Trophoblast cell (in vitro differentiated cells and primary cell): ENCODE measurements around the gene ZNF746.

Source experiments
- DNase-seq, 2 donors: peaks; one replicate each; pipeline ENCODE4 v3.0.0-alpha.2; 2016
- H2AFZ ChIP-seq: 2 replicates; pipeline ENCODE4 v1.6.1; 2013; ENCODE audit warnings: low read length, moderate library complexity, mild to moderate bottlenecking; ENCODE audit not compliant: insufficient read depth, poor library complexity
- H2AK5ac ChIP-seq: 2 replicates; pipeline ENCODE4 v1.6.1; 2013; ENCODE audit warnings: mild to moderate bottlenecking, low read length
- H2BK120ac ChIP-seq: 2 replicates; pipeline ENCODE4 v1.6.1; 2013; ENCODE audit warnings: low read length, mild to moderate bottlenecking, moderate library complexity; ENCODE audit not compliant: insufficient read depth, poor library complexity
- H2BK12ac ChIP-seq: 2 replicates; pipeline ENCODE4 v1.6.1; 2013; ENCODE audit warnings: mild to moderate bottlenecking, low read length, moderate library complexity
- H2BK5ac ChIP-seq: 2 replicates; pipeline ENCODE4 v1.6.1; 2013; ENCODE audit warnings: low read length, low read depth, moderate library complexity, mild to moderate bottlenecking; ENCODE audit not compliant: poor library complexity
- H3K14ac ChIP-seq: 2 replicates; pipeline ENCODE4 v1.6.1; 2013; ENCODE audit warnings: mild to moderate bottlenecking, low read length
- H3K18ac ChIP-seq: 2 replicates; pipeline ENCODE4 v1.6.1; 2013; ENCODE audit warnings: mild to moderate bottlenecking, low read length
- H3K23ac ChIP-seq: 2 replicates; pipeline ENCODE4 v1.6.1; 2013; ENCODE audit warnings: low read length
- H3K27ac ChIP-seq: 2 replicates; pipeline ENCODE4 v1.5.1; 2013; ENCODE audit warnings: low read depth, mild to moderate bottlenecking, inconsistent platforms, low read length, moderate library complexity
- H3K27me3 ChIP-seq: 2 replicates; pipeline ENCODE4 v1.6.1; 2013; ENCODE audit warnings: inconsistent platforms, mild to moderate bottlenecking, low read length, moderate library complexity; ENCODE audit not compliant: insufficient read depth
- H3K36me3 ChIP-seq, 2 experiments: 1 replicate in 1 of 2; 2 replicates in 1 of 2; pipeline ENCODE4 v1.6.1; 2013; ENCODE audit warnings: low read length in 2 of 2, mild to moderate bottlenecking in 2 of 2, moderate library complexity in 1 of 2; ENCODE audit not compliant: insufficient read depth in 2 of 2, control insufficient read depth in 1 of 2
- H3K4ac ChIP-seq: 2 replicates; pipeline ENCODE4 v1.6.1; 2013; ENCODE audit warnings: low read depth, mild to moderate bottlenecking, low read length, moderate library complexity
- H3K4me1 ChIP-seq, 2 experiments: 1 replicate in 1 of 2; 2 replicates in 1 of 2; pipeline ENCODE4 v1.6.1; 2013; ENCODE audit warnings: low read length in 2 of 2, mild to moderate bottlenecking in 2 of 2, moderate library complexity in 1 of 2; ENCODE audit not compliant: insufficient read depth in 2 of 2, control insufficient read depth in 1 of 2
- H3K4me2 ChIP-seq: 2 replicates; pipeline ENCODE4 v1.6.1; 2013; ENCODE audit warnings: inconsistent platforms, mild to moderate bottlenecking, low read length, moderate library complexity
- H3K4me3 ChIP-seq: 2 replicates; pipeline ENCODE4 v1.5.1; 2013; ENCODE audit warnings: mild to moderate bottlenecking, low read depth, low read length, inconsistent platforms
- H3K79me1 ChIP-seq: one replicate; pipeline ENCODE4 v1.6.1; 2013; ENCODE audit warnings: low read length
- H3K79me2 ChIP-seq: 2 replicates; pipeline ENCODE4 v1.6.1; 2013; ENCODE audit warnings: low read length, mild to moderate bottlenecking; ENCODE audit not compliant: control insufficient read depth, insufficient read depth, poor library complexity
- H3K9ac ChIP-seq: 2 replicates; pipeline ENCODE4 v1.6.1; 2013; ENCODE audit warnings: mild to moderate bottlenecking, low read length
- H3K9me3 ChIP-seq: 2 replicates; pipeline ENCODE4 v1.6.1; 2013; ENCODE audit warnings: low read depth, mild to moderate bottlenecking, control low read depth, inconsistent platforms, low read length; ENCODE audit not compliant: insufficient read depth
- H4K12ac ChIP-seq: 2 replicates; pipeline ENCODE4 v1.6.1; 2013; ENCODE audit warnings: low read depth, mild to moderate bottlenecking, low read length, moderate library complexity
- H4K8ac ChIP-seq: 2 replicates; pipeline ENCODE4 v1.6.1; 2013; ENCODE audit warnings: low read depth, mild to moderate bottlenecking, low read length, moderate library complexity
- H4K91ac ChIP-seq: one replicate; pipeline ENCODE4 v1.6.1; 2013; ENCODE audit warnings: low read depth, mild to moderate bottlenecking, low read length, moderate library complexity
- WGBS: extraction: QIAGEN DNeasy Blood & Tissue Kit; methylation state at CpG from one replicate; pipeline ENCODE4 v1.1.7; 2013; ENCODE audit warnings: missing lambda C conversion rate; ENCODE audit not compliant: insufficient read length, insufficient coverage; ENCODE audit errors: extremely low coverage; 5-methylcytosine and 5-hydroxymethylcytosine counted together

Gene ZNF746

GRCh38 chr7:149423449-149424110, 74.0 kb downstream of the ZNF746 start:
- no peaks in the 10 kb centered on the region for H3K36me3 ChIP-seq
- H4K12ac ChIP-seq: no peak overlapping the region
- no peak overlapping the region for H3K4me2 ChIP-seq
- H4K91ac ChIP-seq: no peak overlapping the region
- H3K14ac ChIP-seq: no peak overlapping the region
- H3K4ac ChIP-seq: no peak overlapping the region
- no peak overlapping the region for H3K4me3 ChIP-seq
- peaks cover 2 to 4% of the 10 kb centered on the region in 2 experiments for H3K4me1 ChIP-seq
- H2BK12ac ChIP-seq: no peak overlapping the region
- H2BK120ac ChIP-seq: no peak overlapping the region
- H3K27me3 ChIP-seq: no peaks in the 10 kb centered on the region
- H2AK5ac ChIP-seq: no peak overlapping the region
- H2AFZ ChIP-seq: peak overlapping the region; percentile 24
- no peak overlapping the region for H3K23ac ChIP-seq
- H4K8ac ChIP-seq: no peak overlapping the region
- no peak overlapping the region for H3K18ac ChIP-seq
- H3K9me3 ChIP-seq: no peaks in the 10 kb centered on the region
- H3K79me1 ChIP-seq: peaks cover 8% of the 10 kb centered on the region
- H2BK5ac ChIP-seq: no peak overlapping the region
- WGBS: no CpG with 5 or more reads among the region's 24 CpGs
- no peak for DNase-seq
- peaks cover 3% of the 10 kb centered on the region for H3K79me2 ChIP-seq
- no peak overlapping the region for H3K27ac ChIP-seq
- H3K9ac ChIP-seq: no peak overlapping the region

- H4K8ac ChIP-seq: peak overlapping the region; percentile 99
- peak overlapping the region; percentile 61 for H3K4ac ChIP-seq
- H3K9ac ChIP-seq: peak overlapping the region; percentile 39
- H3K79me2 ChIP-seq: peaks cover 3% of the 10 kb centered on the region
- H3K36me3 ChIP-seq: no peaks in the 10 kb centered on the region
- peak overlapping the region; percentile 98 for H4K12ac ChIP-seq
- no peaks in the 10 kb centered on the region for H3K27me3 ChIP-seq
- peak overlapping the region; percentile 31 for H3K4me3 ChIP-seq
- H3K23ac ChIP-seq: no peak overlapping the region
- H3K4me2 ChIP-seq: peak overlapping the region; percentile 76
- H3K27ac ChIP-seq: no peak overlapping the region
- peak overlapping the region; percentile 63 for H2BK120ac ChIP-seq
- WGBS: no CpG with 5 or more reads among the region's 35 CpGs
- peaks cover 8% of the 10 kb centered on the region for H3K79me1 ChIP-seq
- H4K91ac ChIP-seq: peak overlapping the region; percentile 81
- H3K18ac ChIP-seq: peak overlapping the region; percentile 6
- peaks cover 2 to 4% of the 10 kb centered on the region in 2 experiments for H3K4me1 ChIP-seq
- no peaks in the 10 kb centered on the region for H3K9me3 ChIP-seq
- H3K14ac ChIP-seq: peak overlapping the region; percentile 84
- H2BK5ac ChIP-seq: no peak overlapping the region
- H2BK12ac ChIP-seq: no peak overlapping the region
- H2AK5ac ChIP-seq: no peak overlapping the region
- DNase-seq: no peak
- H2AFZ ChIP-seq: peak overlapping the region; percentile 99
Observed at GRCh38 chr7:149422914-149423301, 74.7 kb downstream of the ZNF746 start.
